ENCODE results near the gene SDHAF2. TPM values are rescaled to one million over a fixed set of nuclear protein-coding genes. Genes with fewer than 3 reads are reported as not detected.

SDHAF2 gene
- total and polyA plus RNA-seq, 2 of the 13 experiments (the other 11 are each of a cell fraction or from before 2014, with no cell fraction given) = 44.2 to 70.4 TPM

DNA sequence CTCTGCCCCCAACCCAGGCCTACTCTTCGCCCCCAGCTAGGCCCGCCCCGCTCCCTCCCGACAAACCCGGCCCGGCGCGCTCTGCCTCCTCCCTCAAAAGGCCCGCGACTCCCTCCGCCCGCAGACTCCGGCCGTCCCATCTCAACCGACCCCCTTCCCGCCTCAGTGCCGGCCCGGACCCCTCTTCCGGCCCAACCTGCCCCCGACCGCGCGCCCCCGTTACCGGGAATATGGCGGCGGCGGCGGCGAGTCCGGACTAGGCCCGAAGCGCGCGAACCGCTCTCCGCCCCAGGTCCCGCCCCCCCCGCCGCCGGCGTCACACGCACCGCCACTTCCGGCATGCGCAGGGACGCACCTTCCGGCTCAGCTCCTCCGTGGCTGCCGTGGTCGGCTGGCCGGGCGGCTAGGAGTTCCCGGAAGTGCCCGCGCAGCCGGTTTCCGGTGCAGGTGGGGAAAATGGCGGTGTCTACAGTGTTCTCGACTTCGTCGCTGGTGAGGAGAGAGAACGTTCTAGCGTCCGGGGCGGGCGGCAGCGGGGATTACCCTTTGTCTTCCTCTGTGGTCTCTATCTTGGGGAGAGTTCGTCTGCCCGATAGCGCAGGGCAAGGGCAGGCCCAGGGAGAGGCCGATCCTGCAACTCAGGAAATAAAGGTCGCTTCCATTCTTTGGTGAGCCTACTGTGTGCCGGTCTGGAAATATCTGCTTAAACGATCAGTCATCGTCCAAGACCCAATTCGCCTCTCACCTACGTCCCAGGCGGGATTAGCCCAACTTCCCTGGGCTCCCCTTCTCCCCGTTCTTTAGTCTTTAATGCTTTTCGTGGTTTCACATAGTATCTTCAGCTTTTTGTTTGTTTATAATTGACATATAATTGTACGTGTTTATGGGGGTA is at the start of gene SDHAF2, which contains the start of gene CPSF7 (continued):
- TF ChIP-seq, protein P1, sequence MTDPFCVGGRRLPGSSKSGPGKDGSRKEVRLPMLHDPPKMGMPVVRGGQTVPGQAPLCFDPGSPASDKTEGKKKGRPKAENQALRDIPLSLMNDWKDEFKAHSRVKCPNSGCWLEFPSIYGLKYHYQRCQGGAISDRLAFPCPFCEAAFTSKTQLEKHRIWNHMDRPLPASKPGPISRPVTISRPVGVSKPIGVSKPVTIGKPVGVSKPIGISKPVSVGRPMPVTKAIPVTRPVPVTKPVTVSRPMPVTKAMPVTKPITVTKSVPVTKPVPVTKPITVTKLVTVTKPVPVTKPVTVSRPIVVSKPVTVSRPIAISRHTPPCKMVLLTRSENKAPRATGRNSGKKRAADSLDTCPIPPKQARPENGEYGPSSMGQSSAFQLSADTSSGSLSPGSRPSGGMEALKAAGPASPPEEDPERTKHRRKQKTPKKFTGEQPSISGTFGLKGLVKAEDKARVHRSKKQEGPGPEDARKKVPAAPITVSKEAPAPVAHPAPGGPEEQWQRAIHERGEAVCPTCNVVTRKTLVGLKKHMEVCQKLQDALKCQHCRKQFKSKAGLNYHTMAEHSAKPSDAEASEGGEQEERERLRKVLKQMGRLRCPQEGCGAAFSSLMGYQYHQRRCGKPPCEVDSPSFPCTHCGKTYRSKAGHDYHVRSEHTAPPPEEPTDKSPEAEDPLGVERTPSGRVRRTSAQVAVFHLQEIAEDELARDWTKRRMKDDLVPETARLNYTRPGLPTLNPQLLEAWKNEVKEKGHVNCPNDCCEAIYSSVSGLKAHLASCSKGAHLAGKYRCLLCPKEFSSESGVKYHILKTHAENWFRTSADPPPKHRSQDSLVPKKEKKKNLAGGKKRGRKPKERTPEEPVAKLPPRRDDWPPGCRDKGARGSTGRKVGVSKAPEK (CRISPR knock-in tag; IDR thresholded peaks at IDR 0.05; ENCODE audit: borderline replicate concordance) = no peak
- TF ChIP-seq BRCA1 (CRISPR knock-in tag; IDR thresholded peaks at IDR 0.05) (peak; percentile 62; the same call in 1 of the 2 replicates), HNRNPL (IDR thresholded peaks at IDR 0.05; ENCODE audit: low read depth, low read length) (no peak), ETV5 (CRISPR knock-in tag; IDR thresholded peaks at IDR 0.05; ENCODE audit: borderline replicate concordance) (peak; percentile 85), ZNF484 (CRISPR knock-in tag; IDR thresholded peaks at IDR 0.05; ENCODE audit: borderline replicate concordance, low read depth) (no peak), ZNF12 (CRISPR knock-in tag; IDR thresholded peaks at IDR 0.05) (no peak), PHF21A (CRISPR knock-in tag; IDR thresholded peaks at IDR 0.05) (peak; percentile 72; the same call in 1 of the 2 replicates), ZNF180 (CRISPR knock-in tag; IDR thresholded peaks at IDR 0.05; ENCODE audit: borderline replicate concordance, low read depth) (0 out of 2 replicates have a peak, but pooled peaks have one; percentile 53), ZNF740 (CRISPR knock-in tag; IDR thresholded peaks at IDR 0.05) (peak; percentile 55), MBNL3 (CRISPR knock-in tag; conservative IDR thresholded peaks at IDR 0.05) (no peak), ZNF441 (CRISPR knock-in tag; IDR thresholded peaks at IDR 0.05; ENCODE audit: borderline replicate concordance) (no peak; the same call in 1 of the 2 replicates), FOXP4 (CRISPR knock-in tag; IDR thresholded peaks at IDR 0.05) (peak; percentile 36), MATR3 (CRISPR knock-in tag; IDR thresholded peaks at IDR 0.05) (no peak), ZMYM3 (CRISPR knock-in tag; IDR thresholded peaks at IDR 0.05) (no peak), ZNF761 (CRISPR knock-in tag; conservative IDR thresholded peaks at IDR 0.05) (0 out of 2 replicates have a peak, but pooled peaks have one; percentile 25), ZNF205 (CRISPR knock-in tag; IDR thresholded peaks at IDR 0.05) (no peak), HMG20B (CRISPR knock-in tag; conservative IDR thresholded peaks at IDR 0.05) (no peak), ZNF768 (CRISPR knock-in tag; IDR thresholded peaks at IDR 0.05) (no peak; the same call in 1 of the 2 replicates), MTF2 (CRISPR knock-in tag; IDR thresholded peaks at IDR 0.05; ENCODE audit: borderline replicate concordance) (peak; percentile 71; the same call in 1 of the 2 replicates), THYN1 (CRISPR knock-in tag; IDR thresholded peaks at IDR 0.05; ENCODE audit: borderline replicate concordance, low read depth) (0 out of 2 replicates have a peak, but pooled peaks have one; percentile 31), ZNF329 (CRISPR knock-in tag; IDR thresholded peaks at IDR 0.05; ENCODE audit: low read depth) (peak; percentile 67; the same call in 1 of the 2 replicates), ZSCAN29 (CRISPR knock-in tag; conservative IDR thresholded peaks at IDR 0.05) (no peak; the same call in none of the 2 replicates), ZFX (CRISPR knock-in tag; IDR thresholded peaks at IDR 0.05; ENCODE audit: low read depth) (peak; percentile 100), HNRNPK (IDR thresholded peaks at IDR 0.05; ENCODE audit: low read depth, low read length, poor library complexity, severe bottlenecking) (peak; percentile 95), SP140L (CRISPR knock-in tag; IDR thresholded peaks at IDR 0.05; ENCODE audit: borderline replicate concordance) (no peak)
